GM12872 (cell line): ENCODE results near the gene SCAF4.

ENCODE experiments used
- CTCF ChIP-seq: IDR thresholded peaks from 3 replicates; pipeline ENCODE4 v1.5.1; 2011; ENCODE audit warnings: low read depth, mild to moderate bottlenecking, low read length, moderate library complexity; ENCODE audit not compliant: insufficient read depth

Gene SCAF4

DNA sequence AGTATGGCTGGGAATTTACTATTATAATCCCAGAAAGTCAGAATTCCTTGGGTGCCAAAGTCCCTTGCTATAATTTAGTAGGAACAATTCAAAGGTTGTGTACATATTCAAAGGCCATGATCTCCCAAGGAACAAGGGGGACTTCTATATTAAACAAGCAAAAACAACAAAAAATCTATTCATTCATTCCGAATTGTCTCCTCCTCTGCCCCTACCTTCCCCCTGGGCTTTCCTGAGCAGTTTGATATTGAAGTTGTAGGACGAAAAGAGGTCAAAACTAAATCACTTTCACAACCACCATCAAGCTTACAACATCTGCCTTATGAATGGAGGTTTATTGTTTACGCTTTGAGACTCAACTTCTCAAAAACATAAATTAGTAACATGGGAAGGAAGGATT, 107.7 kb downstream of the SCAF4 start:
- TF ChIP-seq CTCF, result no peak

DNA sequence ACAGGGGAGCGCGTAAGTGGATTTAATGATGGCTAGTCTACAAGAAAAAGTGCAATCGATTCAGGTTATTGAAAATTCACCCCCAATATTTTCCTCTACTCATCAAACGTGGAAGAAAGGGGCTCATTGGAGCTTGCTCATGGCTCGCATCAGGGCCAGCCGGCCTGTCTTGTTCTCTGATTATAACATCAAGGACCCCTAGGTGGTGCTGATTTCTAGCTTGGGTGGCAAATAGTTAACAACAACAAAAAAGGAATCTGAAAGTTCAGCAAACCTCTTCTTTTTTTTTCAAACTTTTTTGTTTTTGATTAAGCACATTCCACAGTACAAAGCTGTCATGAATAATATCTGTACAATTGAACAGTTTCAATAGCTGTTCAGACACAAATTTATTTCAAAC, 108.3 kb downstream of the SCAF4 start:
- 0 out of 3 replicates have a peak, but pooled peaks have one; percentile 15 for TF ChIP-seq CTCF

- no peak for TF ChIP-seq CTCF
Measured at GRCh38 chr21:31622397-31622796, 109.5 kb downstream of the SCAF4 start.
